HCT116 (cell line): Measurements from ENCODE around the gene IL26.

ENCODE experiments used
- POLR2A ChIP-seq: IDR thresholded peaks from 2 replicates; pipeline ENCODE4 v1.7.0; 2011; ENCODE audit warnings: borderline replicate concordance; ENCODE audit not compliant: insufficient read depth, insufficient read length; ENCODE audit errors: extremely low read depth
- POLR2AphosphoS5 ChIP-seq: IDR thresholded peaks from 2 replicates; pipeline ENCODE4 v1.6.1; 2011; ENCODE audit warnings: mild to moderate bottlenecking, low read depth, low read length, moderate library complexity
- TF ChIP-seq, protein P1 (sequence below), 3 experiments: fragments of 200-600 bp in 1 of 3; sonication (generic) in 1 of 3; IDR thresholded peaks in 2 of 3; conservative IDR thresholded peaks in 1 of 3; 2 replicates each; pipeline ENCODE4 v1.5.1; 2012 to 2017; ENCODE audit warnings: low read depth in 2 of 3, low read length in 2 of 3, antibody characterized with exemption in 1 of 3, borderline replicate concordance in 1 of 3, control low read depth in 1 of 3, mild to moderate bottlenecking in 1 of 3, mixed read lengths in 1 of 3, mixed run types in 1 of 3, moderate library complexity in 1 of 3; ENCODE audit not compliant: insufficient read depth in 1 of 3

DNA sequence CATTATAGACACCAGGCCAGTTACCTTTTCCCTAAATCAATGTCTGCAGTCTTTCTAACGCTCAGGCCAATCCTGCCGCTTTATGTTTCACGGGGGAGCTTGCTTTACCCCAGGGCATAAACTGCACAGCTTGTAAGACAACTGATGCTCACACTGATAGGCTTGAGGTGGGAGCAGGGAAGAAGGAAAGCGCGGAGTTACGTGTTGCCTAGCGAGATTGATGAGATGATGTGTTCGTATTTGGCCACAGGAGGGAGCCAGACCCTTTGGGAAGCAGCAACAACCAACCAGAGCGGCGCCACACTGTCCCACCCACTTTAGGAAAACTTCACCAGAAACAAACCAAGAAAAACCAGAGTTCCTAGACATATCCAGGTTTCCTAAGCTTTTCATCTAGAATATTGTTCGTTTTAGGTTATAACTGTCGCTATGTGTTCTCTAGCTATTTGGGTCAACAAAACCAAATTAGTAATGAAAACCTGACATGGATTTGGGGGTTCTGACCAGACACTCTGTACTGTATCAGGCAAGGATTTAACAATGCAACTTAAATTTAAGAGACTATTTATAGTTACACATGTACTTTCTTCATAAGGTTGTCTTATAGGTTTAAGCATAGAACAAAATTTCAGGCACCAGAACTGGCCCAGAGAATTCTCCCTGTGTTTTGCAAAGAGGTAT lies 2.4 kb downstream of the IL26 start:
- TF ChIP-seq, protein P1, sequence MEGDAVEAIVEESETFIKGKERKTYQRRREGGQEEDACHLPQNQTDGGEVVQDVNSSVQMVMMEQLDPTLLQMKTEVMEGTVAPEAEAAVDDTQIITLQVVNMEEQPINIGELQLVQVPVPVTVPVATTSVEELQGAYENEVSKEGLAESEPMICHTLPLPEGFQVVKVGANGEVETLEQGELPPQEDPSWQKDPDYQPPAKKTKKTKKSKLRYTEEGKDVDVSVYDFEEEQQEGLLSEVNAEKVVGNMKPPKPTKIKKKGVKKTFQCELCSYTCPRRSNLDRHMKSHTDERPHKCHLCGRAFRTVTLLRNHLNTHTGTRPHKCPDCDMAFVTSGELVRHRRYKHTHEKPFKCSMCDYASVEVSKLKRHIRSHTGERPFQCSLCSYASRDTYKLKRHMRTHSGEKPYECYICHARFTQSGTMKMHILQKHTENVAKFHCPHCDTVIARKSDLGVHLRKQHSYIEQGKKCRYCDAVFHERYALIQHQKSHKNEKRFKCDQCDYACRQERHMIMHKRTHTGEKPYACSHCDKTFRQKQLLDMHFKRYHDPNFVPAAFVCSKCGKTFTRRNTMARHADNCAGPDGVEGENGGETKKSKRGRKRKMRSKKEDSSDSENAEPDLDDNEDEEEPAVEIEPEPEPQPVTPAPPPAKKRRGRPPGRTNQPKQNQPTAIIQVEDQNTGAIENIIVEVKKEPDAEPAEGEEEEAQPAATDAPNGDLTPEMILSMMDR (IDR thresholded peaks at IDR 0.05 in 2 of 3, conservative IDR thresholded peaks at IDR 0.05 in 1 of 3; ENCODE audit: borderline replicate concordance in 1 of 3, insufficient read depth in 1 of 3, low read depth in 2 of 3, low read length in 2 of 3) = peak; percentile 71 to 91 (median 81)
- no peak for TF ChIP-seq POLR2A
- TF ChIP-seq POLR2AphosphoS5 = no peak
